COR-L47 (cell line): ENCODE results near the gene POU6F1.

Experiments
- DNase-seq: peaks from one replicate; lab custom pipeline; 2025; lab: John Stamatoyannopoulos, UW

Gene POU6F1

GRCh38 chr12:51160814-51161459 is 56.9 kb downstream of the POU6F1 start:
- DNase-seq, result no peak

GRCh38 chr12:51156245-51156765 is 61.6 kb downstream of the POU6F1 start:
- DNase-seq, result no peak

- no peak for DNase-seq
These were observed 64.9 kb downstream of the POU6F1 start for GRCh38 chr12:51152953-51153352.

GRCh38 chr12:51150777-51151176 is 67.1 kb downstream of the POU6F1 start:
- DNase-seq, result no peak

- no peak for DNase-seq
These were observed 70.6 kb downstream of the POU6F1 start for GRCh38 chr12:51147309-51147708.

- DNase-seq, result no peak
These were observed 78.5 kb downstream of the POU6F1 start for GRCh38 chr12:51139292-51139844.
